HG03039 (cell line): ENCODE results near the gene MAP7.

Source experiments
- ATAC-seq: cut with Tn5 transposase; IDR thresholded peaks from one replicate; pipeline ENCODE4 v1.9.1; 2021; ENCODE audit warnings: mild to moderate bottlenecking, moderate library complexity; ENCODE audit not compliant: unreplicated experiment

Gene MAP7

GRCh38 chr6:136534268-136534667 is 16.0 kb downstream of the MAP7 start:
- ATAC-seq: no peak

- ATAC-seq: no peak
Measured at GRCh38 chr6:136533487-136533886, 16.7 kb downstream of the MAP7 start.

GRCh38 chr6:136532030-136532429 is 18.2 kb downstream of the MAP7 start:
- no peak for ATAC-seq

- no peak for ATAC-seq
Measured at GRCh38 chr6:136529710-136530109, 20.5 kb downstream of the MAP7 start.

GRCh38 chr6:136528477-136528876 is 21.7 kb downstream of the MAP7 start:
- ATAC-seq: no peak

GRCh38 chr6:136527831-136528230 is 22.4 kb downstream of the MAP7 start:
- no peak for ATAC-seq

- ATAC-seq: no peak
Measured at GRCh38 chr6:136526937-136527336, 23.3 kb downstream of the MAP7 start.

GRCh38 chr6:136526196-136526930 is 23.9 kb downstream of the MAP7 start:
- ATAC-seq: no peak

- no peak for ATAC-seq
Measured at GRCh38 chr6:136525586-136526195, 24.5 kb downstream of the MAP7 start.

GRCh38 chr6:136524936-136525413 is 25.2 kb downstream of the MAP7 start:
- ATAC-seq: no peak

- ATAC-seq: no peak
Measured at GRCh38 chr6:136524339-136524935, 25.8 kb downstream of the MAP7 start.

- no peak for ATAC-seq
Measured at GRCh38 chr6:136523196-136523595, 27.0 kb downstream of the MAP7 start.

GRCh38 chr6:136522636-136523035 is 27.6 kb downstream of the MAP7 start:
- no peak for ATAC-seq

GRCh38 chr6:136521911-136522310 is 28.3 kb downstream of the MAP7 start:
- no peak for ATAC-seq

- no peak for ATAC-seq
Measured at GRCh38 chr6:136521427-136521826, 28.8 kb downstream of the MAP7 start.

- ATAC-seq: no peak
Measured at GRCh38 chr6:136520517-136520916, 29.7 kb downstream of the MAP7 start.

GRCh38 chr6:136517582-136517981 is 32.6 kb downstream of the MAP7 start:
- ATAC-seq: no peak

GRCh38 chr6:136517002-136517401 is 33.2 kb downstream of the MAP7 start:
- ATAC-seq: no peak

- ATAC-seq: no peak
Measured at GRCh38 chr6:136514591-136514990, 35.6 kb downstream of the MAP7 start.

- no peak for ATAC-seq
Measured at GRCh38 chr6:136511926-136512325, 38.3 kb downstream of the MAP7 start.

- ATAC-seq: no peak
Measured at GRCh38 chr6:136511397-136511796, 38.8 kb downstream of the MAP7 start.

GRCh38 chr6:136510782-136511181 is 39.4 kb downstream of the MAP7 start:
- ATAC-seq: no peak
